Left ventricle myocardium inferior (tissue), 1 donor: ENCODE results near the gene CFAP45. TPM values are rescaled to one million over a fixed set of nuclear protein-coding genes. Genes with fewer than 3 reads are reported as not detected.

Experiments
- DNase-seq: peaks from one replicate; pipeline ENCODE4 v3.0.0-alpha.2; 2020
- H3K27ac ChIP-seq: fragments of 200-600 bp; replicated peaks from 2 replicates; pipeline ENCODE4 v1.8.0; 2021
- H3K27me3 ChIP-seq: fragments of 200-600 bp; 2 replicates; pipeline ENCODE4 v1.8.0; 2021; ENCODE audit warnings: low read depth
- H3K36me3 ChIP-seq: fragments of 200-600 bp; 2 replicates; pipeline ENCODE4 v1.8.0; 2021
- H3K4me1 ChIP-seq: fragments of 200-600 bp; 2 replicates; pipeline ENCODE4 v1.8.0; 2021
- H3K4me3 ChIP-seq: fragments of 200-600 bp; 2 replicates; pipeline ENCODE4 v1.8.0; 2021; ENCODE audit warnings: mild to moderate bottlenecking, moderate library complexity
- H3K9me3 ChIP-seq: fragments of 200-600 bp; replicated peaks from 2 replicates; pipeline ENCODE4 v1.8.0; 2021
- CTCF ChIP-seq: fragments of 200-600 bp; IDR thresholded peaks from 2 replicates; pipeline ENCODE4 v1.8.0; 2021; ENCODE audit warnings: antibody characterized with exemption, mild to moderate bottlenecking, borderline replicate concordance
- intact Hi-C: fragments of 100-400 bp; cut with micrococcal nuclease; formaldehyde crosslinking; loops from one replicate; pipeline ENCODE4 v1.11.0; 2022
- total RNA-seq: library from RNA; stranded (reverse); fragmentation: NEBNext Ultra II Directional; extraction: Animal tissue kit (Norgen Biotek cat#: 25700); gene quantifications from one replicate; pipeline ENCODE4 v1.2.1, GENCODE V29; 2021
- donor health status: DM: no; HTN: yes; CAD: no; lungs with severe emphysema.

Gene CFAP45
- total RNA-seq, 1 donor from 2014 or later: 1.1 TPM

GRCh38 chr1:159941591-159942560, 41.9 kb upstream of the CFAP45 start:
- Histone ChIP-seq H3K36me3 (no peaks in the 10 kb centered on the region), H3K27ac (no peak overlapping the region), H3K27me3 (peaks cover 31% of the 10 kb centered on the region), H3K4me1 (peaks cover 21% of the 10 kb centered on the region), H3K4me3 (no peak overlapping the region), H3K9me3 (no peaks in the 10 kb centered on the region)
- no peak for DNase-seq
- no peak for TF ChIP-seq CTCF
- intact Hi-C loops: loop anchor here (10.0 kb wide), 1 partner anchor 147 kb away; no protein-coding TSS in a partner anchor

- Histone ChIP-seq H3K27me3 (peaks cover 31% of the 10 kb centered on the region), H3K36me3 (no peaks in the 10 kb centered on the region), H3K9me3 (no peaks in the 10 kb centered on the region), H3K27ac (no peak overlapping the region), H3K4me3 (no peak overlapping the region), H3K4me1 (peaks cover 26% of the 10 kb centered on the region)
- no peak for DNase-seq
- no peak for TF ChIP-seq CTCF
- intact Hi-C loops: loop anchor here (10.0 kb wide), 1 partner anchor 146 kb away; no protein-coding TSS in a partner anchor
Measured at GRCh38 chr1:159941141-159941540, 41.2 kb upstream of the CFAP45 start.

GRCh38 chr1:159940006-159940620, 40.1 kb upstream of the CFAP45 start:
- Histone ChIP-seq H3K9me3 (no peaks in the 10 kb centered on the region), H3K4me1 (peaks cover 17% of the 10 kb centered on the region), H3K4me3 (no peak overlapping the region), H3K36me3 (no peaks in the 10 kb centered on the region), H3K27ac (no peak overlapping the region), H3K27me3 (peaks cover 31% of the 10 kb centered on the region)
- intact Hi-C loops: loop anchor here (10.0 kb wide), 1 partner anchor 145 kb away; no protein-coding TSS in a partner anchor
- no peak for TF ChIP-seq CTCF
- no peak for DNase-seq

- H3K27ac ChIP-seq: no peak overlapping the region
- no peak for TF ChIP-seq CTCF
- intact Hi-C loops: loop anchor here (10.0 kb wide), 1 partner anchor 145 kb away; no protein-coding TSS in a partner anchor
- H3K9me3 ChIP-seq: no peaks in the 10 kb centered on the region
- H3K27me3 ChIP-seq: peaks cover 26% of the 10 kb centered on the region
- H3K36me3 ChIP-seq: no peaks in the 10 kb centered on the region
- H3K4me3 ChIP-seq: no peak overlapping the region
- H3K4me1 ChIP-seq: peaks cover 12% of the 10 kb centered on the region
- DNase-seq: no peak
Measured at GRCh38 chr1:159939678-159940002, 39.7 kb upstream of the CFAP45 start.

GRCh38 chr1:159938905-159939677, 39.1 kb upstream of the CFAP45 start:
- H3K4me3 ChIP-seq: no peak overlapping the region
- H3K36me3 ChIP-seq: no peaks in the 10 kb centered on the region
- peaks cover 12% of the 10 kb centered on the region for H3K4me1 ChIP-seq
- intact Hi-C loops: no loop called here
- no peaks in the 10 kb centered on the region for H3K9me3 ChIP-seq
- TF ChIP-seq CTCF: no peak
- no peak overlapping the region for H3K27ac ChIP-seq
- H3K27me3 ChIP-seq: peaks cover 21% of the 10 kb centered on the region
- DNase-seq: no peak
